Activated CD8-positive, alpha-beta T cell treated with anti-CD3 and anti-CD28 coated beads for 36 hours (primary cell): ENCODE data around the gene FBXO3. TPM values are rescaled to one million over a fixed set of nuclear protein-coding genes. Genes with fewer than 3 reads are reported as not detected.

Source experiments
- ATAC-seq: fragments of 200-7000 bp; cut with Tn5 transposase; one replicate; pipeline ENCODE4 v1.10.0; 2021; ENCODE audit warnings: mild to moderate bottlenecking, moderate library complexity
- CTCF ChIA-PET: fragments of 350-600 bp; sonication (Branson Sonifier 250); formaldehyde crosslinking; loops from one replicate; lab custom pipeline; 2021; ENCODE audit warnings: antibody characterized with exemption; lab: Charles Lee
- POLR2A ChIA-PET: fragments of 350-600 bp; sonication (Branson Sonifier 250); formaldehyde crosslinking; loops from one replicate; lab custom pipeline; 2021; ENCODE audit warnings: antibody characterized with exemption; lab: Charles Lee
- DNase-seq: peaks from one replicate; pipeline ENCODE4 v3.0.0-alpha.2; 2020
- H3K27ac Mint-ChIP-seq: one replicate; pipeline ENCODE4 v1.8.0; 2021; ENCODE audit warnings: mild to moderate bottlenecking, mixed read lengths
- H3K27me3 Mint-ChIP-seq: one replicate; pipeline ENCODE4 v1.8.0; 2021; ENCODE audit warnings: mixed read lengths
- H3K36me3 Mint-ChIP-seq: one replicate; pipeline ENCODE4 v1.8.0; 2021; ENCODE audit warnings: low read depth, mixed read lengths
- H3K4me1 Mint-ChIP-seq: one replicate; pipeline ENCODE4 v1.8.0; 2021; ENCODE audit warnings: low read depth, mixed read lengths
- H3K4me3 Mint-ChIP-seq: one replicate; pipeline ENCODE4 v1.8.0; 2021; ENCODE audit warnings: mild to moderate bottlenecking, moderate library complexity, mixed read lengths
- H3K9me3 Mint-ChIP-seq: one replicate; pipeline ENCODE4 v1.8.0; 2021; ENCODE audit warnings: mixed read lengths
- CTCF ChIP-seq: fragments of 200-600 bp; IDR thresholded peaks from one replicate; pipeline ENCODE4 v1.8.0; 2022; ENCODE audit warnings: antibody characterized with exemption, mild to moderate bottlenecking
- intact Hi-C: fragments of 100-400 bp; cut with micrococcal nuclease; formaldehyde crosslinking; loops from one replicate; pipeline ENCODE4 v1.10.0; 2022
- total RNA-seq, 2 experiments: library from RNA; stranded (reverse); gene quantifications; one replicate each; pipeline ENCODE4 v1.2.3, GENCODE V29; 2021

FBXO3 gene
- total RNA-seq, 2 experiments from 2014 or later = 9.0 to 11.5 TPM

GRCh38 chr11:33787076-33787475 is 12.8 kb upstream of the FBXO3 start:
- H3K9me3 Mint-ChIP-seq = peaks cover 4% of the 10 kb centered on the region
- DNase-seq = no peak
- peaks cover 3% of the 10 kb centered on the region for H3K4me1 Mint-ChIP-seq
- no peak overlapping the region for H3K27ac Mint-ChIP-seq
- no peak for ATAC-seq
- CTCF ChIA-PET = interaction anchor here (1.2 kb wide), 1 partner anchor 21 kb away, joined by 6 read pairs; no protein-coding TSS in a partner anchor
- no peaks in the 10 kb centered on the region for H3K36me3 Mint-ChIP-seq
- intact Hi-C loops = no loop called here
- POLR2A ChIA-PET = no interaction called here
- no peak for TF ChIP-seq CTCF
- no peak overlapping the region for H3K4me3 Mint-ChIP-seq
- peaks cover 28% of the 10 kb centered on the region for H3K27me3 Mint-ChIP-seq

- no peak overlapping the region for H3K27ac Mint-ChIP-seq
- ATAC-seq = no peak
- DNase-seq = no peak
- peaks cover 26% of the 10 kb centered on the region for H3K27me3 Mint-ChIP-seq
- no peak overlapping the region for H3K4me3 Mint-ChIP-seq
- POLR2A ChIA-PET = no interaction called here
- TF ChIP-seq CTCF = no peak
- H3K4me1 Mint-ChIP-seq = peaks cover 3% of the 10 kb centered on the region
- peaks cover 4% of the 10 kb centered on the region for H3K9me3 Mint-ChIP-seq
- intact Hi-C loops = no loop called here
- H3K36me3 Mint-ChIP-seq = no peaks in the 10 kb centered on the region
- CTCF ChIA-PET = interaction anchor here (0.9 kb wide), 2 partner anchors 13 to 94 kb away, joined by 3 read pairs; no protein-coding TSS in a partner anchor
Observed at GRCh38 chr11:33785609-33786008, 11.3 kb upstream of the FBXO3 start.

GRCh38 chr11:33779849-33780528 is 5.7 kb upstream of the FBXO3 start:
- no peak for DNase-seq
- no peak for ATAC-seq
- intact Hi-C loops = no loop called here
- Mint-ChIP-seq H3K9me3 (no peaks in the 10 kb centered on the region), H3K27me3 (peaks cover 32% of the 10 kb centered on the region), H3K27ac (no peak overlapping the region), H3K4me1 (peaks cover 8% of the 10 kb centered on the region), H3K36me3 (no peaks in the 10 kb centered on the region), H3K4me3 (no peak overlapping the region)
- ChIA-PET POLR2A (no interaction called here), CTCF (no interaction called here)
- no peak for TF ChIP-seq CTCF

- Mint-ChIP-seq H3K4me1 (peaks cover 12% of the 10 kb centered on the region), H3K27me3 (peaks cover 30% of the 10 kb centered on the region), H3K4me3 (no peak overlapping the region), H3K36me3 (no peaks in the 10 kb centered on the region), H3K9me3 (no peaks in the 10 kb centered on the region), H3K27ac (no peak overlapping the region)
- no peak for TF ChIP-seq CTCF
- ChIA-PET POLR2A (no interaction called here), CTCF (no interaction called here)
- DNase-seq (no peak), ATAC-seq (no peak)
- intact Hi-C loops = no loop called here
Observed at GRCh38 chr11:33778675-33779074, 4.4 kb upstream of the FBXO3 start.

DNA sequence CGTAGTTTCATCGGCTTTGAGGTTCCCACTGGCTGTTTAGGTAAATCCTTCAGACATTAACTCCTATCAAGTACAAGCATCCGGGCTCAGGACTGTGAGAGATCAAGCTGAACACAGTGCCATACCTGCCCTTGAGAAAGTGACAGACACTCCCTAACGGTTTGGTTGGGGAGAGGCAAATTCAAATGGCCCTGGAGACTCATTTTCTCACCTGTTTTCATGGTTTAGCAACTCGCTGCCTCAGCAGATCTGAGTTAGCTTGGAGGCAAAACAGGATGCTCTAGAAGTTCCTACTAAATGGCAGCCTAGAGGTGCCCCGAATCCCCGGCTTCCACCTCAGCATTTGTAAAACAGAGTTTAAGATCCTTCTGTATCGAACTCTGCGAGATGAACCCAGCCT is 3.6 kb upstream of the FBXO3 start:
- ChIA-PET POLR2A (no interaction called here), CTCF (no interaction called here)
- TF ChIP-seq CTCF = no peak
- intact Hi-C loops = no loop called here
- Mint-ChIP-seq H3K4me1 (peaks cover 17% of the 10 kb centered on the region), H3K27ac (no peak overlapping the region), H3K4me3 (no peak overlapping the region), H3K9me3 (no peaks in the 10 kb centered on the region), H3K27me3 (peaks cover 29% of the 10 kb centered on the region), H3K36me3 (no peaks in the 10 kb centered on the region)
- ATAC-seq = no peak
- DNase-seq = no peak
